Activated naive CD4-positive, alpha-beta T cell treated with anti-CD3 and anti-CD28 coated beads for 36 hours (primary cell): Measurements from ENCODE around the gene CCT7. TPM values are rescaled to one million over a fixed set of nuclear protein-coding genes. Genes with fewer than 3 reads are reported as not detected.

Experiments used
- CTCF ChIA-PET: fragments of 350-600 bp; sonication (Branson Sonifier 250); formaldehyde crosslinking; loops from one replicate; lab custom pipeline; 2021; ENCODE audit warnings: antibody characterized with exemption; lab: Charles Lee
- DNase-seq: peaks from one replicate; pipeline ENCODE4 v3.0.0-alpha.2; 2020
- H3K27ac Mint-ChIP-seq: one replicate; pipeline ENCODE4 v1.8.0; 2021; ENCODE audit warnings: mild to moderate bottlenecking, mixed read lengths
- H3K27me3 Mint-ChIP-seq: one replicate; pipeline ENCODE4 v1.8.0; 2021; ENCODE audit warnings: low read depth, mixed read lengths
- H3K36me3 Mint-ChIP-seq: one replicate; pipeline ENCODE4 v1.8.0; 2021; ENCODE audit warnings: low read depth, mixed read lengths
- H3K4me1 Mint-ChIP-seq: one replicate; pipeline ENCODE4 v1.8.0; 2021; ENCODE audit warnings: low read depth, mixed read lengths
- H3K4me3 Mint-ChIP-seq: one replicate; pipeline ENCODE4 v1.8.0; 2021; ENCODE audit warnings: mild to moderate bottlenecking, moderate library complexity, mixed read lengths
- H3K9me3 Mint-ChIP-seq: one replicate; pipeline ENCODE4 v1.8.0; 2021; ENCODE audit warnings: mixed read lengths
- intact Hi-C: fragments of 100-400 bp; cut with micrococcal nuclease; formaldehyde crosslinking; loops from one replicate; pipeline ENCODE4 v1.15.1; 2023
- total RNA-seq, 2 experiments: library from RNA; stranded (reverse); gene quantifications; one replicate each; pipeline ENCODE4 v1.2.3, GENCODE V29; 2021

The CCT7 gene
- total RNA-seq, 2 experiments from 2014 or later, result 654 to 705 TPM

DNA sequence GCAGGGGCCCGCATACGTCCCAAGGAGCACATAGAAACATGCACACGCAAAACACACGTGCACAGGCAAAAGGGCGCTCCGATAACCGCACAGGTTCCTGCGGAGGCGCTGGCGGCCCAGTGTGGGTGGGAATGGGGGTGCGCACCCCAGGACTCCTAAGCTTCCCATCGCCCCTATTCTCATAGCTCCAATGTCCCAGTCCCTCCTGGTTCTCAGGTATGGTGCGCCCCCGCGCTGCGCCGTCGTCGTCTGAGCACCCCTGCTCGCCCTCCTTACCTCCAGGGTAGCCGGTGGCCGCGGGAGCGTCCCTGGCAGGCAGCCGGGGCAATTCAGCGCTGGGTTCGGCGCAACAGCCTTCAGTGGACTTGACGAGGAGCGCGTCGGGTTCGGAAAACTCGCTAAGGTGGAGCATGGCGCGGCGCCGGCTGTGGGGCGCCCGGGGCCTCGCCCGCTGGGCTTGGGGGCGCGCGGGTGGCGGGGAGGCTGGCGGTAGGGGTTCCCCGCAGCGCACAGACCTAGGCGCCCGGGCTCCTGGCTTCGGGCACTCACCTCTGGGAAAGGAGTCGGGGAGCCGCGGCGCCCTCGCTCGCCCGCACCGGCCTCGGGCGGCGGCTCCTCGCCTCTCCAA lies 58.9 kb downstream of the CCT7 start:
- no peaks in the 10 kb centered on the region for H3K36me3 Mint-ChIP-seq
- H3K27ac Mint-ChIP-seq, result no peak overlapping the region

DNA sequence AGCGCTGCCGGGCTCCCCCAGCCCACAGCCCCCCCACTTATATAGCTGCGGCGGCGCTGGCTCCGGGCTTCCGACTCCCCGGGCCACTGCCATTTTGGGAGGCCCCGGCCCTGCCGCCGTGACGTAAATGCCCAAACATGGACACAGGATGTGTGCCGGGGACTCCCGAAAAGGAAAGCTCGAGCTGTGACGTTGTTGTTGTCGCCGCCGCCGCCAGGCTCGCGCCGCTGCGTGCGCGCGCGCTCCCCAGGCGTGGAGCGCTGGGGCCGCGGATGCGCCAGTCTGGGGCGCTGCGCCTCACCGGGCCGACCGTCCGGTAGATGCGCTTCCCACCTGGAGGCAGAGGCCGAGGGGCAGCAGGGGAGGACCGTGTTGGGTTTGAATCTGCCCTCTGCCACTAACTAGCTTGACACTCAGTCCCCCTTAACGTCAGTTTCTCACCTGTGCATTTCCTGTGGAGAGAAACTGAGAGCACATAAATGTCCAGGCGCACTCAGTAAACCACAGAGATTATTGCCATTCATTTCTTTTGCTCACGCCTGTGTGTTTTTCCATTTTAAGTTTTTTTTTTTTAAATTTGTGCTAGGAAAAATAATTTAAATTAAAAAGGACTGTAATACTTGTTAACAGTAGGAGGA lies 59.5 kb downstream of the CCT7 start, which contains the start of gene EGR4:
TSS of gene EGR4 (minus strand) at position 15 of the 638 bp plus-strand sequence. CDS start 231 bp downstream, outside the sequence.
- no peak within 1 kb of the TSS for H3K27ac Mint-ChIP-seq
- peak within 1 kb of the TSS; percentile 73 for H3K4me3 Mint-ChIP-seq
- no peaks in the 10 kb centered on the region for H3K36me3 Mint-ChIP-seq
- H3K9me3 Mint-ChIP-seq, result no peaks in the 10 kb centered on the region
- peaks cover 65% of the 10 kb centered on the region for H3K27me3 Mint-ChIP-seq
- CTCF ChIA-PET, result interaction anchor here (0.7 to 1.5 kb wide), 5 partner anchors 11 to 209 kb away, joined by 3 to 5 read pairs (median 3); partner anchors contain the start of gene CCT7
- intact Hi-C loops, result loop anchor here (1.0 to 5.0 kb wide), 8 partner anchors 9 to 443 kb away; partner anchors contain the start of genes ALMS1, CCT7, FBXO41 and RAB11FIP5
- peak; percentile 94 for DNase-seq
- H3K4me1 Mint-ChIP-seq, result peaks cover 14% of the 10 kb centered on the region

More for the DNA sequence above, 58.9 kb downstream of the CCT7 start:
- peaks cover 14% of the 10 kb centered on the region for H3K4me1 Mint-ChIP-seq
- peaks cover 67% of the 10 kb centered on the region for H3K27me3 Mint-ChIP-seq
- no peaks in the 10 kb centered on the region for H3K9me3 Mint-ChIP-seq
- CTCF ChIA-PET, result interaction anchor here (0.7 to 5.1 kb wide), 5 partner anchors 12 to 208 kb away, joined by 3 to 45 read pairs (median 3); partner anchors contain the start of gene CCT7
- DNase-seq, result no peak
- intact Hi-C loops, result loop anchor here (1.0 to 5.0 kb wide), 8 partner anchors 9 to 444 kb away; partner anchors contain the start of genes ALMS1, CCT7, FBXO41 and RAB11FIP5
- peak overlapping the region; percentile 73 for H3K4me3 Mint-ChIP-seq

DNA sequence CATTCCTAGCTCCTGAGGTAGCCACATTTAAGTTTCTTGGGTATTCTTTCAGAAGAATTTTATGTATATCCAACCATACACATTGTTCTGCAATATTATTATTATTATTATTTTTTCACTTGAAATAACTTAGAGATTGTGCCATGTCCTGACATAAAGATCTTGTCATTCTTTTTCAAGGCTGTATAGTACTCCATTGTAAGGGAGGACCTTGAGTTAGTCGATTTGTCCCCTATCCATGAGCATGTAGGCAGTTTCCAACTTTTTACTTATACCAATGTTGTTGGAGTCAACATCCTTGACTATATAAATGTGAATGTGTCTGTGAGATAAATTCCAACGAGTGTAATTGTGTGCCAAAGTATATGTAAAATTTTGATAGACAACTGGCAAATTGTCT lies 60.1 kb downstream of the CCT7 start:
- Mint-ChIP-seq H3K27me3 (peaks cover 59% of the 10 kb centered on the region), H3K4me3 (no peak overlapping the region), H3K36me3 (no peaks in the 10 kb centered on the region), H3K4me1 (peaks cover 14% of the 10 kb centered on the region), H3K27ac (no peak overlapping the region), H3K9me3 (no peaks in the 10 kb centered on the region)
- intact Hi-C loops, result loop anchor here (5.0 kb wide), 3 partner anchors 182 to 432 kb away; partner anchors contain the start of gene RAB11FIP5
- no peak for DNase-seq
- CTCF ChIA-PET, result interaction anchor here (0.6 to 0.7 kb wide), 2 partner anchors 59 to 89 kb away, joined by 3 read pairs; no protein-coding TSS in a partner anchor

DNA sequence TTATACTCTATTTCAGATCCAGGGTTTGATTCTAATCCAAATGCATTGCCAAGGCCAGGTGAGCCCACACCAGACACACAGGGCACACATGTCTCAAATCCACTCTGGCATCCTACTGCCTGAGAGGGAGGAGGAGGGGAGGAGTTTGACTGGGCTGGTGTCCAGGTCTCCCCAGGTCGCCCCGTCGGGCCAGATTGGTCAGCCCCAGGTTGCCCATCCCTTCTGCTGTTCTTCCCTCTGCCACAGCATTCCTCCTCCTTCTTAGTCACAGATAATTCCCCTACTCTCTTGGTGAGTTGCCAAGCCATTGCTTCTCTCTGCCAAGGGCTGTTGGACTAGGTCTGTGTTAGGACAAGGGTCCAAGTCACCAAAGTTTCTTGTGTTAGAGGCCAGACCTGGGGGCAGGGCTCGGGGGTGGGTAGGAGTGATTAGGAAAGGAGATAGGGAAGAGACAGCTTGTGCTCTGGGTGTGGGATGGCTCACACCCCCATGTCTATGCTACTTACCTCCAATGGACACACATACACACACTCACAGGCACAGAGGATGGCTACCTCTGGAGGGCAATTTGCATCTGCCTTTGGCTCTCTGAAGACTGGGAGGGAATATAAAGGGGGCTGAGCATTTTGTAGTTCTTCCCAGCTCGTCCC lies 61.8 kb downstream of the CCT7 start:
- no peaks in the 10 kb centered on the region for H3K9me3 Mint-ChIP-seq
- H3K4me3 Mint-ChIP-seq, result no peak overlapping the region
- H3K27ac Mint-ChIP-seq, result no peak overlapping the region
- no peaks in the 10 kb centered on the region for H3K36me3 Mint-ChIP-seq
- H3K27me3 Mint-ChIP-seq, result peaks cover 54% of the 10 kb centered on the region
- no peak for DNase-seq
- intact Hi-C loops, result no loop called here
- CTCF ChIA-PET, result no interaction called here
- H3K4me1 Mint-ChIP-seq, result peaks cover 14% of the 10 kb centered on the region

DNA sequence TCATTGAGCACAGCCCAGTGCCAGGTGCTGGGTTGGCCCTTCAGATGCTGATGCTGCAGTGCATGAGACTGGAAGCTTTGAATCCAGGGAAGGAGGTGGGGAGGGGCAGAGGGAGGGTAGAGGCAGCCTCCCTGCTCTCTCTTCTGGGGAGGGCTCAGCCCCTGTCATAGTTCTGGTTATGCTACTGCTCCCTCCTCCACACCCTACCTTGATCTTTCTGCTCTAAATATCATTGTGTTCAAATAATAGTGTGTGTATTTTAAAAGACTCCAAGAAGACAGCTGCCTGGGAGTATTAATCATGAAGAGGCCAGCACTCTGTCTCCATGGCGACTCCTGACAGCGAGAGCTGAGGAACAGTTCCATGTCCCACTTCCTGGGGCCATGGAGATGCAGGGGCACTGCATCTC lies 63.0 kb downstream of the CCT7 start:
- no peak overlapping the region for H3K4me3 Mint-ChIP-seq
- H3K27ac Mint-ChIP-seq, result no peak overlapping the region
- H3K36me3 Mint-ChIP-seq, result no peaks in the 10 kb centered on the region
- no peaks in the 10 kb centered on the region for H3K9me3 Mint-ChIP-seq
- no peak for DNase-seq
- intact Hi-C loops, result no loop called here
- H3K4me1 Mint-ChIP-seq, result peaks cover 6% of the 10 kb centered on the region
- CTCF ChIA-PET, result no interaction called here
- H3K27me3 Mint-ChIP-seq, result peaks cover 54% of the 10 kb centered on the region

DNA sequence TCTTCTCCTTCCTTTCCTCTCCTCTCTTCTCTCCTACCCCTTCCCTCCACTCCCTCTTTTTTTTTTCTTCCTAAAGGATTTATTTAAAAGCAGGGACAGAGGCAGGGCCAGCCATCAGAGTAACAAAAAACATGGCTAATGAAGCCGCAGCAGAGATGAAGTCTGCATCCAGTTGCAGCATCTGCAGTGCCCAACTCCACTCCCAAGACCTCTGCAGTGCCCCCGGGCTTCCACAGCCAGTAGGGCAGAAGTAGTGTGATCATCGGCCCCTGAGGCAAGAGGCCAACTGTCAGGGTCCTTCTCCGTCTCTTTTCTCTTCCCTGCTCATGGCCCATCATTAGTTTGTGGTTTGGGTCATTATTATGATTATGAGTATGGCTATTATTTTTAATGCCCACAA lies 63.5 kb downstream of the CCT7 start:
- no peak for DNase-seq
- intact Hi-C loops, result no loop called here
- Mint-ChIP-seq H3K4me1 (peaks cover 4% of the 10 kb centered on the region), H3K27ac (no peak overlapping the region), H3K27me3 (peaks cover 56% of the 10 kb centered on the region), H3K9me3 (no peaks in the 10 kb centered on the region), H3K4me3 (no peak overlapping the region), H3K36me3 (no peaks in the 10 kb centered on the region)
- CTCF ChIA-PET, result no interaction called here

DNA sequence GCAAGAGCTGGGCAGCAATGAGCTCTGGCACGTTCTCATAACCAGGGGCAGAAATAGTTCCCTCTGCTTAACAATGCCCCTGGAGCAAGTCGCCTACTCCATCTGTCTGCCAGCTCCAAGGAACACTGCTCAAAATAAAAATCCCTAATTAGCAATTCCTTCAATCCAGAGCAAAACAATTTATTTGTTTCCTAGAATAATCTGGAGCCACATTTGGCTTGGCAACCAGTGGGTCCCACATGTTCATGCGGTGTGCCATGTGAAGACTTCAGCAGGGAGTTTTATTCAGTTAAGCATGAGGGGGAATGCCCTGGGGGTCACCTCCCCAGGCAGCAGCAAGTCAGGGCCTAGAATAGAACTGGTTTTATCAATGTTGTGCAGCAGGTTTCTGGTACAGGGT lies 66.8 kb downstream of the CCT7 start:
- Mint-ChIP-seq H3K36me3 (no peaks in the 10 kb centered on the region), H3K4me3 (no peak overlapping the region), H3K9me3 (no peaks in the 10 kb centered on the region), H3K27me3 (peaks cover 37% of the 10 kb centered on the region), H3K27ac (no peak overlapping the region), H3K4me1 (no peaks in the 10 kb centered on the region)
- CTCF ChIA-PET, result interaction anchor here (0.8 kb wide), 1 partner anchor 11 kb away, joined by 3 read pairs; no protein-coding TSS in a partner anchor
- no peak for DNase-seq
- intact Hi-C loops, result no loop called here

DNA sequence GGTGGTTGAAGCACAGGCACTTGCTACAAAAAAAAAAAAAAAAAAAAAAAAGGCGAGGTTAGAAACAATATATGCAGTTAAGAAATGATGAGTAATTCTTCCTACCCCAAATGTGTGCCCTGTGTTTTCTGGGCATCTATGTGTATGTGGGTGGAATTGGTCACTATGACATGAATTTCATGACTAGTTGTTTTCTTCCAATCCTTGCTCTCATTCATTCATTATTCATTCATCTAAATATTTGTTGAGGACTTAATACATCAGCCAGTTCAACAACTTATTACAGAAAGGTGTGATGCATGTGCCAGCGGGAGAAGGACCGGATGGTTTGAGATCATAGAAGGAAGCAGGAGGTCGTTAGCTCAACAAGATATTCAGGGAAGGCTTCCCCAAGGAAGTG lies 67.5 kb downstream of the CCT7 start:
- intact Hi-C loops, result no loop called here
- H3K27ac Mint-ChIP-seq, result no peak overlapping the region

More for the DNA sequence above, 67.5 kb downstream of the CCT7 start:
- no peak for DNase-seq
- no peak overlapping the region for H3K4me3 Mint-ChIP-seq
- CTCF ChIA-PET, result no interaction called here
- H3K9me3 Mint-ChIP-seq, result no peaks in the 10 kb centered on the region
- H3K4me1 Mint-ChIP-seq, result no peaks in the 10 kb centered on the region
- H3K27me3 Mint-ChIP-seq, result peaks cover 30% of the 10 kb centered on the region
- H3K36me3 Mint-ChIP-seq, result no peaks in the 10 kb centered on the region

Other genes starting within 250 kb of the CCT7 start
- 1 to 10 TPM; 5.3 to 6.8 TPM for gene SFXN5, start 162.6 kb upstream of the CCT7 start, total RNA-seq
- 1 to 10 TPM; 7.3 to 7.4 TPM for gene RAB11FIP5, start 121.4 kb upstream of the CCT7 start, total RNA-seq
- not detected for gene NOTO, start 31.7 kb upstream of the CCT7 start, total RNA-seq
- 10 to 100 TPM; 37.4 to 39.0 TPM for gene SMYD5, start 20.1 kb upstream of the CCT7 start, total RNA-seq
- 10 to 100 TPM; 10.1 to 10.2 TPM for gene PRADC1, start 1.1 kb upstream of the CCT7 start, total RNA-seq
- gene FBXO41, start 50.2 kb downstream of the CCT7 start, total RNA-seq, result 10 to 100 TPM; 11.0 to 11.8 TPM
- under 1 TPM; 0.07 to 0.12 TPM for gene EGR4, start 59.2 kb downstream of the CCT7 start, total RNA-seq
- 10 to 100 TPM; 15.4 to 15.8 TPM for gene ALMS1, start 151.5 kb downstream of the CCT7 start, total RNA-seq